IPS-20b (cell line): Measurements from ENCODE around the gene YKT6.

Experiments used
- H3K27ac ChIP-seq: one replicate; pipeline ENCODE4 v1.5.1; 2013; ENCODE audit warnings: low read length
- H3K27me3 ChIP-seq: 2 replicates; pipeline ENCODE4 v1.6.1; 2013; ENCODE audit warnings: mild to moderate bottlenecking, low read length, inconsistent platforms; ENCODE audit not compliant: insufficient read depth
- H3K36me3 ChIP-seq: 2 replicates; pipeline ENCODE4 v1.6.1; 2013; ENCODE audit warnings: low read depth, mild to moderate bottlenecking, inconsistent platforms, low read length, moderate library complexity; ENCODE audit not compliant: insufficient read depth
- H3K4me1 ChIP-seq: 2 replicates; pipeline ENCODE4 v1.6.1; 2013; ENCODE audit warnings: mild to moderate bottlenecking, control low read depth, inconsistent platforms, low read length, moderate library complexity; ENCODE audit not compliant: insufficient read depth
- H3K4me3 ChIP-seq: 2 replicates; pipeline ENCODE4 v1.5.1; 2013; ENCODE audit warnings: mild to moderate bottlenecking, low read length, inconsistent platforms
- H3K9ac ChIP-seq: 2 replicates; pipeline ENCODE4 v1.6.1; 2013; ENCODE audit warnings: low read depth, mild to moderate bottlenecking, inconsistent platforms, low read length, moderate library complexity
- H3K9me3 ChIP-seq: 2 replicates; pipeline ENCODE4 v1.6.1; 2013; ENCODE audit warnings: mild to moderate bottlenecking, low read depth, low read length, inconsistent platforms; ENCODE audit not compliant: insufficient read depth

YKT6 gene

GRCh38 chr7:44231088-44231487 is 30.3 kb downstream of the YKT6 start:
- no peaks in the 10 kb centered on the region for H3K4me1 ChIP-seq
- no peaks in the 10 kb centered on the region for H3K27me3 ChIP-seq
- no peaks in the 10 kb centered on the region for H3K36me3 ChIP-seq
- no peak overlapping the region for H3K27ac ChIP-seq
- no peak overlapping the region for H3K4me3 ChIP-seq
- H3K9ac ChIP-seq = no peak overlapping the region
- H3K9me3 ChIP-seq = no peaks in the 10 kb centered on the region

GRCh38 chr7:44232396-44232795 is 31.6 kb downstream of the YKT6 start:
- Histone ChIP-seq H3K4me1 (no peaks in the 10 kb centered on the region), H3K27ac (no peak overlapping the region), H3K9ac (no peak overlapping the region), H3K4me3 (no peak overlapping the region), H3K27me3 (no peaks in the 10 kb centered on the region), H3K36me3 (no peaks in the 10 kb centered on the region), H3K9me3 (no peaks in the 10 kb centered on the region)

- Histone ChIP-seq H3K27me3 (no peaks in the 10 kb centered on the region), H3K9me3 (no peaks in the 10 kb centered on the region), H3K4me3 (no peak overlapping the region), H3K36me3 (no peaks in the 10 kb centered on the region), H3K27ac (no peak overlapping the region), H3K9ac (no peak overlapping the region), H3K4me1 (no peaks in the 10 kb centered on the region)
These were observed 32.3 kb downstream of the YKT6 start for GRCh38 chr7:44232901-44233715.

- Histone ChIP-seq H3K4me3 (no peak overlapping the region), H3K4me1 (no peaks in the 10 kb centered on the region), H3K27ac (no peak overlapping the region), H3K27me3 (no peaks in the 10 kb centered on the region), H3K9me3 (no peaks in the 10 kb centered on the region), H3K9ac (no peak overlapping the region), H3K36me3 (no peaks in the 10 kb centered on the region)
These were observed 34.3 kb downstream of the YKT6 start for GRCh38 chr7:44235066-44235465.

GRCh38 chr7:44235582-44236332 is 35.0 kb downstream of the YKT6 start:
- no peaks in the 10 kb centered on the region for H3K27me3 ChIP-seq
- H3K4me1 ChIP-seq = no peaks in the 10 kb centered on the region
- no peaks in the 10 kb centered on the region for H3K9me3 ChIP-seq
- no peak overlapping the region for H3K27ac ChIP-seq
- H3K4me3 ChIP-seq = no peak overlapping the region
- H3K36me3 ChIP-seq = no peaks in the 10 kb centered on the region
- no peak overlapping the region for H3K9ac ChIP-seq

GRCh38 chr7:44236333-44236728 is 35.6 kb downstream of the YKT6 start:
- H3K4me1 ChIP-seq = no peaks in the 10 kb centered on the region
- no peaks in the 10 kb centered on the region for H3K27me3 ChIP-seq
- H3K4me3 ChIP-seq = no peak overlapping the region
- H3K36me3 ChIP-seq = no peaks in the 10 kb centered on the region
- no peak overlapping the region for H3K9ac ChIP-seq
- H3K9me3 ChIP-seq = no peaks in the 10 kb centered on the region
- no peak overlapping the region for H3K27ac ChIP-seq

- no peak overlapping the region for H3K27ac ChIP-seq
- no peak overlapping the region for H3K4me3 ChIP-seq
- no peak overlapping the region for H3K9ac ChIP-seq
- no peaks in the 10 kb centered on the region for H3K36me3 ChIP-seq
- H3K9me3 ChIP-seq = no peaks in the 10 kb centered on the region
- no peaks in the 10 kb centered on the region for H3K27me3 ChIP-seq
- no peaks in the 10 kb centered on the region for H3K4me1 ChIP-seq
These were observed 36.9 kb downstream of the YKT6 start for GRCh38 chr7:44237696-44238095.

- Histone ChIP-seq H3K9me3 (no peaks in the 10 kb centered on the region), H3K4me3 (no peak overlapping the region), H3K27me3 (no peaks in the 10 kb centered on the region), H3K27ac (no peak overlapping the region), H3K9ac (no peak overlapping the region), H3K36me3 (no peaks in the 10 kb centered on the region), H3K4me1 (no peaks in the 10 kb centered on the region)
These were observed 37.4 kb downstream of the YKT6 start for GRCh38 chr7:44238116-44238695.

GRCh38 chr7:44239361-44239760 is 38.6 kb downstream of the YKT6 start:
- Histone ChIP-seq H3K36me3 (no peaks in the 10 kb centered on the region), H3K4me3 (no peak overlapping the region), H3K9me3 (no peaks in the 10 kb centered on the region), H3K9ac (no peak overlapping the region), H3K27me3 (no peaks in the 10 kb centered on the region), H3K27ac (no peak overlapping the region), H3K4me1 (no peaks in the 10 kb centered on the region)

GRCh38 chr7:44240376-44240775 is 39.6 kb downstream of the YKT6 start:
- Histone ChIP-seq H3K9ac (no peak overlapping the region), H3K27me3 (no peaks in the 10 kb centered on the region), H3K27ac (no peak overlapping the region), H3K36me3 (no peaks in the 10 kb centered on the region), H3K4me3 (no peak overlapping the region), H3K9me3 (no peaks in the 10 kb centered on the region), H3K4me1 (no peaks in the 10 kb centered on the region)

GRCh38 chr7:44240983-44241510 is 40.3 kb downstream of the YKT6 start:
- no peaks in the 10 kb centered on the region for H3K4me1 ChIP-seq
- no peak overlapping the region for H3K9ac ChIP-seq
- no peaks in the 10 kb centered on the region for H3K27me3 ChIP-seq
- H3K36me3 ChIP-seq = no peaks in the 10 kb centered on the region
- H3K27ac ChIP-seq = no peak overlapping the region
- H3K4me3 ChIP-seq = no peak overlapping the region
- no peaks in the 10 kb centered on the region for H3K9me3 ChIP-seq
